ENCODE measurements around the gene EDIL3. TPM values are rescaled to one million over a fixed set of nuclear protein-coding genes. Genes with fewer than 3 reads are reported as not detected.

The EDIL3 gene
- total and polyA plus RNA-seq, 2 of the 8 experiments (the other 6 are each of a cell fraction or from before 2014, with no cell fraction given), result 14.7 to 47.2 TPM

GRCh38 chr5:83964271-83964670 lies 420.4 kb downstream of the EDIL3 start:
- H3K23ac ChIP-seq (ENCODE audit: insufficient read length), result no peak overlapping the region
- no peak overlapping the region for H2BK20ac ChIP-seq (ENCODE audit: low read length)
- H4K91ac ChIP-seq (replicated peaks; ENCODE audit: insufficient read length, low read length), result no peak overlapping the region
- H3K4me3 ChIP-seq (ENCODE audit: extremely low read depth in 1 of 4, insufficient read depth in 2 of 4, low read depth in 3 of 4, low read length in 4 of 4), result no peak overlapping the region
- no peak overlapping the region for H3K14ac ChIP-seq (ENCODE audit: insufficient read length)
- no peak overlapping the region for H3K9ac ChIP-seq (replicated peaks in 1 of 4; ENCODE audit: extremely low read depth in 1 of 4, low read depth in 3 of 4, low read length in 3 of 4)
- H3K18ac ChIP-seq (ENCODE audit: extremely low read depth, low read length), result no peak overlapping the region
- H4K8ac ChIP-seq (ENCODE audit: extremely low read depth, insufficient read depth, low read length), result no peak overlapping the region
- no peak overlapping the region for H2AFZ ChIP-seq (ENCODE audit: low read length)
- no peak for TF ChIP-seq SP4 (IDR thresholded peaks at IDR 0.05; ENCODE audit: low read length)
- TF ChIP-seq RNF2 (IDR thresholded peaks at IDR 0.05; ENCODE audit: borderline replicate concordance, low read depth, low read length, missing control alignments, poor library complexity, severe bottlenecking), result no peak
- no peak for TF ChIP-seq NRF1 (IDR thresholded peaks at IDR 0.05; ENCODE audit: low read depth, low read length)
- no peak for TF ChIP-seq KDM5A (IDR thresholded peaks at IDR 0.05; ENCODE audit: low read length)
- no peak for TF ChIP-seq FOSL1 (IDR thresholded peaks at IDR 0.05; ENCODE audit: insufficient read depth, low read depth, low read length)
- DNase-seq (ENCODE audit: low read depth in 1 of 2, low spot score in 2 of 2), result no peak
- H3K23me2 ChIP-seq (ENCODE audit: low read depth, low read length), result no peaks in the 10 kb centered on the region
- H2BK120ac ChIP-seq (replicated peaks; ENCODE audit: low read depth, low read length), result no peak overlapping the region
- no peak overlapping the region for H3K27ac ChIP-seq (ENCODE audit: low read depth, low read length)
- H2AK5ac ChIP-seq (ENCODE audit: low read depth, low read length), result no peak overlapping the region
- no peak overlapping the region for H3K56ac ChIP-seq (replicated peaks; ENCODE audit: insufficient read length, low read depth, low read length)
- H3K4me1 ChIP-seq (replicated peaks in 1 of 4; ENCODE audit: control insufficient read depth in 3 of 4, insufficient read depth in 4 of 4, low read length in 3 of 4), result no peaks in the 10 kb centered on the region
- H3K36me3 ChIP-seq (ENCODE audit: control insufficient read depth in 2 of 4, insufficient read depth in 4 of 4, low read length in 3 of 4), result no peaks in the 10 kb centered on the region; a peak in 1 of 8 replicates
- no peak overlapping the region for H2BK12ac ChIP-seq (ENCODE audit: low read depth, low read length)
- ChIA-PET CTCF (ENCODE audit: partially characterized antibody) (interaction anchor here (2.1 kb wide), 1 partner anchor 37 kb away, joined by 6 read pairs; no protein-coding TSS in a partner anchor), POLR2A (ENCODE audit: partially characterized antibody) (no interaction called here)
- 79% methylated on average over 1 of the region's 1 CpG; no CpG with 5 or more reads in 1 of the 2 experiments for WGBS, 2 experiments (ENCODE audit: extremely low coverage in 1 of 2, insufficient coverage in 1 of 2, insufficient read length in 1 of 2, insufficient replicate concordance in 2 of 2, low coverage in 1 of 2, low lambda C conversion rate in 2 of 2, missing lambda C conversion rate in 1 of 2)
- no peak for FAIRE-seq
- H4K5ac ChIP-seq (ENCODE audit: insufficient read length, low read depth, low read length), result no peak overlapping the region
- H4K20me1 ChIP-seq (replicated peaks in 1 of 2; ENCODE audit: control insufficient read depth in 1 of 2, insufficient read depth in 2 of 2, low read length in 2 of 2), result no peaks in the 10 kb centered on the region
- no peaks in the 10 kb centered on the region for H3K79me1 ChIP-seq (ENCODE audit: low read depth, low read length)
- H3K27me3 ChIP-seq (replicated peaks in 1 of 4; ENCODE audit: control insufficient read depth in 3 of 4, extremely low read depth in 1 of 4, insufficient read depth in 3 of 4, low read length in 3 of 4), result peaks cover 0 to 1% (median 0%) of the 10 kb centered on the region in 4 experiments; a peak in 1 of 7 replicates
- no peak overlapping the region for H3K4ac ChIP-seq (replicated peaks; ENCODE audit: insufficient read length, low read depth, low read length)
- no peak overlapping the region for H2BK5ac ChIP-seq (ENCODE audit: low read depth, low read length)
- H3K4me2 ChIP-seq (ENCODE audit: insufficient read depth in 1 of 2, low read depth in 2 of 2, low read length in 2 of 2), result no peak overlapping the region
- H3K9me3 ChIP-seq (ENCODE audit: insufficient read depth in 2 of 2, low read depth in 1 of 2, low read length in 1 of 2), result no peaks in the 10 kb centered on the region
- H2BK15ac ChIP-seq (ENCODE audit: low read length), result no peak overlapping the region
- H3K79me2 ChIP-seq (ENCODE audit: control insufficient read depth in 1 of 2, insufficient read depth in 2 of 2, low read length in 2 of 2), result no peaks in the 10 kb centered on the region

All from H1 (cell line).